ENCODE data around the gene ELOVL3.

Gene ELOVL3

GRCh38 chr10:102241444-102242117 lies 15.5 kb downstream of the ELOVL3 start, which contains the start of gene PITX3:
TSS of gene PITX3 (minus strand) at chr10:102241512. CDS start at chr10:102232080, 9,432 bp downstream.
- Histone ChIP-seq H3K4me1 (ENCODE audit: control insufficient read depth, low read depth, low read length) (peaks cover 6% of the 10 kb centered on the region), H3K4me3 (ENCODE audit: low read length) (peak within 1 kb of the TSS; percentile 34), H2BK120ac (ENCODE audit: low read depth, low read length) (no peak within 1 kb of the TSS), H2BK15ac (replicated peaks; ENCODE audit: low read depth) (no peak within 1 kb of the TSS), H3K27ac (ENCODE audit: low read depth, low read length) (no peak within 1 kb of the TSS), H3K23ac (ENCODE audit: low read length) (no peak within 1 kb of the TSS), H3K56ac (ENCODE audit: low read length) (peak within 1 kb of the TSS; percentile 69), H3K9ac (ENCODE audit: low read length) (peak within 1 kb of the TSS; percentile 60), H2BK5ac (ENCODE audit: low read length) (no peak within 1 kb of the TSS), H3K79me1 (ENCODE audit: low read length) (peaks cover 4% of the 10 kb centered on the region), H3K4ac (ENCODE audit: low read depth, low read length) (no peak within 1 kb of the TSS), H3K4me2 (ENCODE audit: low read length) (peak within 1 kb of the TSS; percentile 96), H2AK5ac (ENCODE audit: low read length) (no peak within 1 kb of the TSS), H3K27me3 (ENCODE audit: insufficient read depth, low read length, poor library complexity) (peaks cover 32% of the 10 kb centered on the region), H3K18ac (ENCODE audit: low read length) (no peak within 1 kb of the TSS), H4K5ac (ENCODE audit: low read length) (no peak within 1 kb of the TSS), H3K79me2 (ENCODE audit: control insufficient read depth, insufficient read depth, low read length) (peaks cover 8% of the 10 kb centered on the region), H4K8ac (ENCODE audit: low read depth, low read length) (no peak within 1 kb of the TSS), H3K36me3 (ENCODE audit: control insufficient read depth, insufficient read depth, low read length) (no peaks in the 10 kb centered on the region)
- no CpG with 5 or more reads among the region's 57 CpGs for WGBS (ENCODE audit: extremely low coverage, insufficient coverage, low lambda C conversion rate)
- DNase-seq = peak; percentile 96

DNA sequence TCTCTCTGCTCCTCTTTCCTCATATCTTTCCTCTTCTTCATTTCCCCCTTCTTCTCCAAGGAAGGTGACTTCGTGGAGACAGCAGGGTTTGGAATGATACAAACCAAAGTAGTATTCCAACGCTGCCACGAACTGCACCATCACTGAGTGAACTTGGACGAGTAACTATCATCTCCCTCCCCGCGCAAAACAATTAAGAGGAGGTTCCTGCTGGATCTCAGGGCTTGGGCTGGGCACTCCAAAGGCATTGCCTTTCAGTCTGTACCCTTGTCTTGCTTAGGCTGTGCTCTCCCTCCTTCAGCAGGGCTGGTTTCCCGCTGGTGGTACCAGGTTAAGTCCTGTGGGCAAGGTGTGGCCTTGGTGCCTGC lies 16.0 kb downstream of the ELOVL3 start:
- H3K27ac ChIP-seq (ENCODE audit: low read depth, low read length) = no peak overlapping the region
- H4K8ac ChIP-seq (ENCODE audit: low read depth, low read length) = no peak overlapping the region
- peaks cover 28% of the 10 kb centered on the region for H3K27me3 ChIP-seq (ENCODE audit: insufficient read depth, low read length, poor library complexity)
- no peak overlapping the region for H2AK5ac ChIP-seq (ENCODE audit: low read length)
- H3K18ac ChIP-seq (ENCODE audit: low read length) = no peak overlapping the region
- H2BK15ac ChIP-seq (replicated peaks; ENCODE audit: low read depth) = no peak overlapping the region
- H3K36me3 ChIP-seq (ENCODE audit: control insufficient read depth, insufficient read depth, low read length) = no peaks in the 10 kb centered on the region
- peak overlapping the region; percentile 43 for H3K4me2 ChIP-seq (ENCODE audit: low read length)
- DNase-seq = no peak
- WGBS (ENCODE audit: extremely low coverage, insufficient coverage, low lambda C conversion rate) = no CpG with 5 or more reads among the region's 7 CpGs
- H3K79me2 ChIP-seq (ENCODE audit: control insufficient read depth, insufficient read depth, low read length) = peaks cover 12% of the 10 kb centered on the region
- no peak overlapping the region for H3K23ac ChIP-seq (ENCODE audit: low read length)
- no peak overlapping the region for H3K4me3 ChIP-seq (ENCODE audit: low read length)
- peak overlapping the region; percentile 4 for H3K9ac ChIP-seq (ENCODE audit: low read length)
- H3K4ac ChIP-seq (ENCODE audit: low read depth, low read length) = no peak overlapping the region
- peak overlapping the region; percentile 69 for H3K56ac ChIP-seq (ENCODE audit: low read length)
- H3K79me1 ChIP-seq (ENCODE audit: low read length) = peaks cover 8% of the 10 kb centered on the region
- no peak overlapping the region for H2BK5ac ChIP-seq (ENCODE audit: low read length)
- peaks cover 10% of the 10 kb centered on the region for H3K4me1 ChIP-seq (ENCODE audit: control insufficient read depth, low read depth, low read length)
- H4K5ac ChIP-seq (ENCODE audit: low read length) = no peak overlapping the region
- no peak overlapping the region for H2BK120ac ChIP-seq (ENCODE audit: low read depth, low read length)

- no peak overlapping the region for H2BK120ac ChIP-seq (ENCODE audit: low read depth, low read length)
- no peak overlapping the region for H3K56ac ChIP-seq (ENCODE audit: low read length)
- no peak overlapping the region for H4K5ac ChIP-seq (ENCODE audit: low read length)
- no peaks in the 10 kb centered on the region for H3K36me3 ChIP-seq (ENCODE audit: control insufficient read depth, insufficient read depth, low read length)
- peaks cover 28% of the 10 kb centered on the region for H3K27me3 ChIP-seq (ENCODE audit: insufficient read depth, low read length, poor library complexity)
- no peak overlapping the region for H3K18ac ChIP-seq (ENCODE audit: low read length)
- no peak overlapping the region for H2BK15ac ChIP-seq (replicated peaks; ENCODE audit: low read depth)
- H3K27ac ChIP-seq (ENCODE audit: low read depth, low read length) = no peak overlapping the region
- H2AK5ac ChIP-seq (ENCODE audit: low read length) = no peak overlapping the region
- no peak overlapping the region for H3K23ac ChIP-seq (ENCODE audit: low read length)
- no peak for DNase-seq
- peaks cover 15% of the 10 kb centered on the region for H3K79me1 ChIP-seq (ENCODE audit: low read length)
- whole genome bisulfite sequencing (ENCODE audit: extremely low coverage, insufficient coverage, low lambda C conversion rate) = no CpG with 5 or more reads among the region's 2 CpGs
- H3K4me1 ChIP-seq (ENCODE audit: control insufficient read depth, low read depth, low read length) = peaks cover 10% of the 10 kb centered on the region
- H4K8ac ChIP-seq (ENCODE audit: low read depth, low read length) = no peak overlapping the region
- H2BK5ac ChIP-seq (ENCODE audit: low read length) = no peak overlapping the region
- no peak overlapping the region for H3K9ac ChIP-seq (ENCODE audit: low read length)
- H3K4me2 ChIP-seq (ENCODE audit: low read length) = no peak overlapping the region
- H3K79me2 ChIP-seq (ENCODE audit: control insufficient read depth, insufficient read depth, low read length) = peaks cover 20% of the 10 kb centered on the region
- H3K4me3 ChIP-seq (ENCODE audit: low read length) = no peak overlapping the region
- H3K4ac ChIP-seq (ENCODE audit: low read depth, low read length) = no peak overlapping the region
Observed at GRCh38 chr10:102243309-102243708, 17.2 kb downstream of the ELOVL3 start.

GRCh38 chr10:102245082-102245931 lies 19.2 kb downstream of the ELOVL3 start, which contains the start of gene GBF1:
TSS of gene GBF1 (plus strand) at chr10:102245532. CDS start at chr10:102258939, 13,407 bp downstream.
- Histone ChIP-seq H3K23ac (ENCODE audit: low read length) (peak within 1 kb of the TSS; percentile 55), H3K36me3 (ENCODE audit: control insufficient read depth, insufficient read depth, low read length) (no peaks in the 10 kb centered on the region), H4K5ac (ENCODE audit: low read length) (peak within 1 kb of the TSS; percentile 62), H3K4me3 (ENCODE audit: low read length) (peak within 1 kb of the TSS; percentile 79), H3K79me2 (ENCODE audit: control insufficient read depth, insufficient read depth, low read length) (peaks cover 21% of the 10 kb centered on the region), H2BK5ac (ENCODE audit: low read length) (no peak within 1 kb of the TSS), H2BK120ac (ENCODE audit: low read depth, low read length) (no peak within 1 kb of the TSS), H3K9ac (ENCODE audit: low read length) (peak within 1 kb of the TSS; percentile 80), H3K4me2 (ENCODE audit: low read length) (peak within 1 kb of the TSS; percentile 91), H3K27ac (ENCODE audit: low read depth, low read length) (peak within 1 kb of the TSS; percentile 14), H4K8ac (ENCODE audit: low read depth, low read length) (peak within 1 kb of the TSS; percentile 68), H3K4ac (ENCODE audit: low read depth, low read length) (peak within 1 kb of the TSS; percentile 5), H2BK15ac (replicated peaks; ENCODE audit: low read depth) (no peak within 1 kb of the TSS), H3K4me1 (ENCODE audit: control insufficient read depth, low read depth, low read length) (peaks cover 10% of the 10 kb centered on the region), H3K56ac (ENCODE audit: low read length) (peak within 1 kb of the TSS; percentile 93), H2AK5ac (ENCODE audit: low read length) (no peak within 1 kb of the TSS), H3K18ac (ENCODE audit: low read length) (peak within 1 kb of the TSS; percentile 62), H3K27me3 (ENCODE audit: insufficient read depth, low read length, poor library complexity) (peaks cover 9% of the 10 kb centered on the region), H3K79me1 (ENCODE audit: low read length) (peaks cover 15% of the 10 kb centered on the region)
- peak; percentile 100 for DNase-seq
- WGBS (ENCODE audit: extremely low coverage, insufficient coverage, low lambda C conversion rate) = no CpG with 5 or more reads among the region's 47 CpGs

DNA sequence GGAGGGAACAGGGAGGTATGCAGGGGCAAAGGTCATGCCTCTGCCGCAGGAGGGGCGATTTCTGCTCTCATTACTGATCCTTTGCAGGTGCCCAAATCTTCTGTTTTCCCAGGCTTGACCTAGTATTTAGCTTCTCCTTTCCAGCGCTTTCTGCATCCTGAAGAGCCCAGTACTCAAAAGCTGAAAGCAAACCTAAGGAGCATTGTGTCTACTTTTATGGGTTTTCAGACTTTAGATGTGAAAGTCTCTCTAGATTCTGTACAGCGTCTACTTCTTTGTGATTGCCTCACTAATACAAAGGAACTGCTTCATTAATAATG lies 19.8 kb downstream of the ELOVL3 start:
- Histone ChIP-seq H4K8ac (ENCODE audit: low read depth, low read length) (no peak overlapping the region), H3K23ac (ENCODE audit: low read length) (no peak overlapping the region), H3K36me3 (ENCODE audit: control insufficient read depth, insufficient read depth, low read length) (no peaks in the 10 kb centered on the region), H3K4me1 (ENCODE audit: control insufficient read depth, low read depth, low read length) (peaks cover 10% of the 10 kb centered on the region), H3K79me2 (ENCODE audit: control insufficient read depth, insufficient read depth, low read length) (peaks cover 21% of the 10 kb centered on the region), H3K27me3 (ENCODE audit: insufficient read depth, low read length, poor library complexity) (peaks cover 3% of the 10 kb centered on the region), H2BK120ac (ENCODE audit: low read depth, low read length) (no peak overlapping the region), H3K79me1 (ENCODE audit: low read length) (peaks cover 15% of the 10 kb centered on the region), H3K27ac (ENCODE audit: low read depth, low read length) (no peak overlapping the region), H3K4me2 (ENCODE audit: low read length) (peak overlapping the region; percentile 91), H3K4ac (ENCODE audit: low read depth, low read length) (no peak overlapping the region), H3K4me3 (ENCODE audit: low read length) (peak overlapping the region; percentile 79), H2AK5ac (ENCODE audit: low read length) (no peak overlapping the region), H2BK5ac (ENCODE audit: low read length) (no peak overlapping the region), H3K18ac (ENCODE audit: low read length) (no peak overlapping the region), H3K9ac (ENCODE audit: low read length) (peak overlapping the region; percentile 80), H4K5ac (ENCODE audit: low read length) (no peak overlapping the region), H3K56ac (ENCODE audit: low read length) (peak overlapping the region; percentile 93), H2BK15ac (replicated peaks; ENCODE audit: low read depth) (no peak overlapping the region)
- no peak for DNase-seq
- no CpG with 5 or more reads among the region's 4 CpGs for WGBS (ENCODE audit: extremely low coverage, insufficient coverage, low lambda C conversion rate)

Measured in mesendoderm (in vitro differentiated cells).